OCI-LY1 (cell line): ENCODE measurements around the gene LIPC.

ENCODE experiments used
- H2AFZ ChIP-seq: fragments of 200-600 bp; sonication (generic), shearing (Covaris generic); 2 replicates; pipeline ENCODE4 v1.6.0; 2014; ENCODE audit warnings: antibody characterized with exemption, mild to moderate bottlenecking, low read length
- H3F3A ChIP-seq: fragments of 200-600 bp; sonication (generic), shearing (Covaris generic); 2 replicates; pipeline ENCODE4 v1.6.0; 2014; ENCODE audit warnings: mild to moderate bottlenecking, antibody characterized with exemption, low read length, moderate library complexity; ENCODE audit not compliant: insufficient read depth
- H3K27ac ChIP-seq: fragments of 200-600 bp; sonication (generic); 2 replicates; pipeline ENCODE4 v1.5.1; 2014; ENCODE audit warnings: low read length, mixed run types, mild to moderate bottlenecking, low read depth; ENCODE audit not compliant: poor library complexity, severe bottlenecking
- H3K27me3 ChIP-seq: fragments of 200-600 bp; sonication (generic); 2 replicates; pipeline ENCODE4 v1.6.0; 2014; ENCODE audit warnings: antibody characterized with exemption, mild to moderate bottlenecking, low read length, moderate library complexity; ENCODE audit not compliant: insufficient read depth
- H3K36me3 ChIP-seq: fragments of 200-600 bp; sonication (generic); 2 replicates; pipeline ENCODE4 v1.6.1; 2014; ENCODE audit warnings: mild to moderate bottlenecking, antibody characterized with exemption, low read length, moderate library complexity, mixed read lengths; ENCODE audit not compliant: insufficient read depth
- H3K4me1 ChIP-seq: fragments of 200-600 bp; sonication (generic); 2 replicates; pipeline ENCODE4 v1.5.1; 2014; ENCODE audit warnings: mild to moderate bottlenecking, low read length, moderate library complexity; ENCODE audit not compliant: insufficient read depth, severe bottlenecking
- H3K4me2 ChIP-seq: fragments of 200-600 bp; sonication (generic), shearing (Covaris generic); 2 replicates; pipeline ENCODE4 v1.6.1; 2014; ENCODE audit warnings: low read length
- H3K4me3 ChIP-seq: fragments of 200-600 bp; sonication (generic); 2 replicates; pipeline ENCODE4 v1.5.1; 2014; ENCODE audit warnings: low read length, low read depth, mild to moderate bottlenecking, mixed read lengths; ENCODE audit not compliant: poor library complexity, severe bottlenecking
- H3K79me2 ChIP-seq: fragments of 200-600 bp; shearing (Covaris generic); 2 replicates; pipeline ENCODE4 v1.6.1; 2016; ENCODE audit warnings: mixed run types, low read length, mixed read lengths; ENCODE audit not compliant: insufficient read depth
- H3K9ac ChIP-seq: fragments of 200-600 bp; sonication (generic), shearing (Covaris generic); 2 replicates; pipeline ENCODE4 v1.6.1; 2014; ENCODE audit warnings: mild to moderate bottlenecking, low read length, mixed read lengths
- H3K9me2 ChIP-seq: fragments of 200-600 bp; sonication (generic), shearing (Covaris generic); 2 replicates; pipeline ENCODE4 v1.6.1; 2014; ENCODE audit warnings: low read depth, mild to moderate bottlenecking, low read length, mixed read lengths
- H3K9me3 ChIP-seq: fragments of 200-600 bp; shearing (Covaris generic); 2 replicates; pipeline ENCODE4 v1.6.1; 2014; ENCODE audit warnings: low read length, mixed read lengths
- H4K20me1 ChIP-seq: fragments of 200-600 bp; sonication (generic), shearing (Covaris generic); 2 replicates; pipeline ENCODE4 v1.6.0; 2016; ENCODE audit warnings: mild to moderate bottlenecking, low read length; ENCODE audit not compliant: insufficient read depth
- EZH2 ChIP-seq: fragments of 200-600 bp; sonication (generic), shearing (Covaris generic); IDR thresholded peaks from 2 replicates; pipeline ENCODE4 v1.8.0; 2017; ENCODE audit warnings: borderline replicate concordance, mixed run types, mild to moderate bottlenecking, antibody characterized with exemption, low read length, moderate library complexity, mixed read lengths
- TF ChIP-seq, protein P1 (sequence below): fragments of 200-600 bp; sonication (generic), shearing (Covaris generic); IDR thresholded peaks from 2 replicates; pipeline ENCODE4 v1.5.1; 2017; ENCODE audit warnings: mild to moderate bottlenecking, antibody characterized with exemption, low read length, moderate library complexity, mixed read lengths

LIPC gene

GRCh38 chr15:58536414-58536813 lies 104.6 kb downstream of the LIPC start:
- H3K9me3 ChIP-seq = no peaks in the 10 kb centered on the region
- no peak overlapping the region for H3K4me3 ChIP-seq
- H3F3A ChIP-seq = no peaks in the 10 kb centered on the region
- no peaks in the 10 kb centered on the region; the same call in 1 of the 2 replicates for H3K27me3 ChIP-seq
- H3K36me3 ChIP-seq = peaks cover 7% of the 10 kb centered on the region; the same call in 1 of the 2 replicates
- no peaks in the 10 kb centered on the region for H3K79me2 ChIP-seq
- no peaks in the 10 kb centered on the region for H4K20me1 ChIP-seq
- H3K9me2 ChIP-seq = no peaks in the 10 kb centered on the region
- no peaks in the 10 kb centered on the region for H3K4me1 ChIP-seq
- no peak overlapping the region for H2AFZ ChIP-seq
- no peak overlapping the region for H3K4me2 ChIP-seq
- TF ChIP-seq, protein P1, sequence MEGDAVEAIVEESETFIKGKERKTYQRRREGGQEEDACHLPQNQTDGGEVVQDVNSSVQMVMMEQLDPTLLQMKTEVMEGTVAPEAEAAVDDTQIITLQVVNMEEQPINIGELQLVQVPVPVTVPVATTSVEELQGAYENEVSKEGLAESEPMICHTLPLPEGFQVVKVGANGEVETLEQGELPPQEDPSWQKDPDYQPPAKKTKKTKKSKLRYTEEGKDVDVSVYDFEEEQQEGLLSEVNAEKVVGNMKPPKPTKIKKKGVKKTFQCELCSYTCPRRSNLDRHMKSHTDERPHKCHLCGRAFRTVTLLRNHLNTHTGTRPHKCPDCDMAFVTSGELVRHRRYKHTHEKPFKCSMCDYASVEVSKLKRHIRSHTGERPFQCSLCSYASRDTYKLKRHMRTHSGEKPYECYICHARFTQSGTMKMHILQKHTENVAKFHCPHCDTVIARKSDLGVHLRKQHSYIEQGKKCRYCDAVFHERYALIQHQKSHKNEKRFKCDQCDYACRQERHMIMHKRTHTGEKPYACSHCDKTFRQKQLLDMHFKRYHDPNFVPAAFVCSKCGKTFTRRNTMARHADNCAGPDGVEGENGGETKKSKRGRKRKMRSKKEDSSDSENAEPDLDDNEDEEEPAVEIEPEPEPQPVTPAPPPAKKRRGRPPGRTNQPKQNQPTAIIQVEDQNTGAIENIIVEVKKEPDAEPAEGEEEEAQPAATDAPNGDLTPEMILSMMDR = no peak
- no peak for TF ChIP-seq EZH2
- H3K9ac ChIP-seq = no peak overlapping the region
- H3K27ac ChIP-seq = no peak overlapping the region

DNA sequence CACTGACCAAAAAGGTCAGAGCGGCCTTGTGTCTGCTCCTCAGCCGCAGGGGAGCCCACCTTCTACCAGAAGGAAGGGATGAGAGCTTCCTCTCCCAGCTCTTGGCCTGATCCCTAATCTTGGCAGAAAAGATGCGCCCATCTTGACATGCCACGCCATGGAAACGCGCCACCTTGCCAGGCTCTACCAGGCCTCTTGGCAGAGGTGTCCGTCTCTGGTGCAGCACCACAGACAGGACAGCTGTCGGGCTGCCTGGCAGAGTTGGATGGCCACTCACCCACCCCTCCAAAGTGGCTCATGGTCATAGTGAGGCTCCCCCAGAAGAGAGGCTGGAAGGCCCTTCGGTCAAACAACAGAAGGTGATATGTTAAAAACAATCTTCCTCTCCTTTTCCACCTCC lies 105.2 kb downstream of the LIPC start:
- H3K79me2 ChIP-seq = no peaks in the 10 kb centered on the region
- H3F3A ChIP-seq = no peaks in the 10 kb centered on the region
- no peak overlapping the region for H3K4me3 ChIP-seq
- H2AFZ ChIP-seq = no peak overlapping the region
- H3K9me3 ChIP-seq = no peaks in the 10 kb centered on the region
- no peak overlapping the region for H3K4me2 ChIP-seq
- H3K36me3 ChIP-seq = peaks cover 5% of the 10 kb centered on the region; the same call in 1 of the 2 replicates
- no peaks in the 10 kb centered on the region for H3K4me1 ChIP-seq
- H3K27ac ChIP-seq = no peak overlapping the region
- TF ChIP-seq EZH2 = no peak
- TF ChIP-seq, protein P1 = no peak
- H3K9me2 ChIP-seq = no peaks in the 10 kb centered on the region
- H3K27me3 ChIP-seq = no peaks in the 10 kb centered on the region; the same call in 1 of the 2 replicates
- H4K20me1 ChIP-seq = no peaks in the 10 kb centered on the region
- no peak overlapping the region for H3K9ac ChIP-seq

GRCh38 chr15:58538225-58538727 lies 106.5 kb downstream of the LIPC start:
- H3K4me2 ChIP-seq = no peak overlapping the region
- H3K9me3 ChIP-seq = no peaks in the 10 kb centered on the region
- peaks cover 4% of the 10 kb centered on the region; the same call in 1 of the 2 replicates for H3K36me3 ChIP-seq
- H3K4me3 ChIP-seq = no peak overlapping the region
- no peaks in the 10 kb centered on the region for H3K79me2 ChIP-seq
- no peak overlapping the region for H3K27ac ChIP-seq
- no peaks in the 10 kb centered on the region; the same call in 1 of the 2 replicates for H3K27me3 ChIP-seq
- H4K20me1 ChIP-seq = no peaks in the 10 kb centered on the region
- H3K9ac ChIP-seq = no peak overlapping the region
- no peaks in the 10 kb centered on the region for H3K4me1 ChIP-seq
- no peak overlapping the region for H2AFZ ChIP-seq
- TF ChIP-seq, protein P1 = no peak
- no peak for TF ChIP-seq EZH2
- H3F3A ChIP-seq = no peaks in the 10 kb centered on the region
- no peaks in the 10 kb centered on the region for H3K9me2 ChIP-seq
